GM03348 (cell line): ENCODE results near the gene PGC.
A peak's percentile ranks its signal among the peaks of the same experiment; 100 is the strongest.
"Not testable (repeated sequence)": the region's sequence is repeated elsewhere in the genome, so short reads cannot be mapped to it uniquely, and the experiment has no call there.

ENCODE experiments used
- DNase-seq: peaks from one replicate; pipeline ENCODE4 v3.0.0; 2012; ENCODE audit warnings: low spot score

The PGC gene

GRCh38 chr6:41775293-41775882 lies 28.2 kb upstream of the PGC start:
- no peak for DNase-seq

- no peak for DNase-seq
Observed at GRCh38 chr6:41774841-41775240, 27.6 kb upstream of the PGC start.

GRCh38 chr6:41771058-41771983 lies 24.1 kb upstream of the PGC start:
- DNase-seq: no peak

GRCh38 chr6:41770381-41771057 lies 23.3 kb upstream of the PGC start:
- DNase-seq: no peak

GRCh38 chr6:41769376-41769775 lies 22.2 kb upstream of the PGC start:
- DNase-seq: no peak

GRCh38 chr6:41768545-41769308 lies 21.5 kb upstream of the PGC start:
- DNase-seq: no peak

- DNase-seq: peak; percentile 77
Observed at GRCh38 chr6:41767112-41767833, 20.1 kb upstream of the PGC start.

GRCh38 chr6:41766043-41766664 lies 19.0 kb upstream of the PGC start:
- not testable (repeated sequence) for DNase-seq

- no peak for DNase-seq
Observed at GRCh38 chr6:41763470-41763869, 16.3 kb upstream of the PGC start.

- DNase-seq: no peak
Observed at GRCh38 chr6:41759905-41760579, 12.8 kb upstream of the PGC start.

GRCh38 chr6:41759106-41759904 lies 12.1 kb upstream of the PGC start:
- no peak for DNase-seq

GRCh38 chr6:41758641-41759035 lies 11.4 kb upstream of the PGC start:
- no peak for DNase-seq

GRCh38 chr6:41757931-41758640 lies 10.9 kb upstream of the PGC start:
- no peak for DNase-seq

- no peak for DNase-seq
Observed at GRCh38 chr6:41757271-41757670, 10.1 kb upstream of the PGC start.

GRCh38 chr6:41756354-41756753 lies 9.2 kb upstream of the PGC start:
- no peak for DNase-seq

GRCh38 chr6:41755895-41756294 lies 8.7 kb upstream of the PGC start:
- no peak for DNase-seq

GRCh38 chr6:41750374-41750773 lies 3.2 kb upstream of the PGC start:
- DNase-seq: no peak

GRCh38 chr6:41748542-41748941 lies 1.3 kb upstream of the PGC start:
- no peak for DNase-seq

GRCh38 chr6:41748102-41748477 lies 893 bp upstream of the PGC start:
- DNase-seq: no peak
